Hair follicle dermal papilla cell (primary cell): Measurements from ENCODE around the gene SYT14. TPM values are rescaled to one million over a fixed set of nuclear protein-coding genes. Genes with fewer than 3 reads are reported as not detected.

Source experiments
- total RNA-seq: library from RNA; depleted of rRNA; stranded (reverse); fragments of >200 nt; gene quantifications from 2 replicates; pipeline ENCODE4 v1.2.3, GENCODE V29; 2012

Gene SYT14
- 3.3 and 4.7 TPM in 2 replicates for total RNA-seq

GRCh38 chr1:209937996-209938959, at the start of gene SYT14:
Gene SYT14 (plus strand): TSS chr1:209938217. CDS start chr1:209938265, 48 bp downstream.

Other genes starting within 250 kb of the SYT14 start
- 2.1 TPM in 1 of 2 replicates, not detected in the other for gene HSD11B1, start 233.4 kb upstream of the SYT14 start, total RNA-seq
- under 0.01 TPM in 1 of 2 replicates, not detected in the other for gene TRAF3IP3, start 182.2 kb upstream of the SYT14 start, total RNA-seq
- gene C1orf74, start 153.7 kb upstream of the SYT14 start, total RNA-seq = 1.8 and 1.9 TPM in 2 replicates
- gene IRF6, start 132.1 kb upstream of the SYT14 start, total RNA-seq = 1.1 and 2.1 TPM in 2 replicates
- 15.9 and 18.5 TPM in 2 replicates for gene UTP25, start 110.2 kb upstream of the SYT14 start, total RNA-seq